ENCODE data around the gene SPRY1.

SPRY1 gene

GRCh38 chr4:123351713-123352112, 44.9 kb upstream of the SPRY1 start:
- DNase-seq (ENCODE audit: low read depth), result no peak
- no peak for TF ChIP-seq CTCF (conservative IDR thresholded peaks at IDR 0.05; ENCODE audit: low read depth, low read length)
- H3K4me3 ChIP-seq (ENCODE audit: low read depth, low read length), result peak overlapping the region; percentile 26

GRCh38 chr4:123352240-123352945, 44.2 kb upstream of the SPRY1 start:
- H3K4me3 ChIP-seq (ENCODE audit: low read depth, low read length), result no peak overlapping the region
- DNase-seq (ENCODE audit: low read depth), result peak; percentile 59
- TF ChIP-seq CTCF (conservative IDR thresholded peaks at IDR 0.05; ENCODE audit: low read depth, low read length), result no peak

GRCh38 chr4:123352966-123353365, 43.6 kb upstream of the SPRY1 start:
- H3K4me3 ChIP-seq (ENCODE audit: low read depth, low read length), result no peak overlapping the region
- DNase-seq (ENCODE audit: low read depth), result no peak
- no peak for TF ChIP-seq CTCF (conservative IDR thresholded peaks at IDR 0.05; ENCODE audit: low read depth, low read length)

GRCh38 chr4:123353656-123354055, 42.9 kb upstream of the SPRY1 start:
- DNase-seq (ENCODE audit: low read depth), result no peak
- no peak overlapping the region for H3K4me3 ChIP-seq (ENCODE audit: low read depth, low read length)
- no peak for TF ChIP-seq CTCF (conservative IDR thresholded peaks at IDR 0.05; ENCODE audit: low read depth, low read length)

- no peak for DNase-seq (ENCODE audit: low read depth)
- H3K4me3 ChIP-seq (ENCODE audit: low read depth, low read length), result no peak overlapping the region
- no peak for TF ChIP-seq CTCF (conservative IDR thresholded peaks at IDR 0.05; ENCODE audit: low read depth, low read length)
These were observed 41.9 kb upstream of the SPRY1 start for GRCh38 chr4:123354701-123355100.

GRCh38 chr4:123356921-123357320, 39.7 kb upstream of the SPRY1 start:
- H3K4me3 ChIP-seq (ENCODE audit: low read depth, low read length), result no peak overlapping the region
- no peak for DNase-seq (ENCODE audit: low read depth)
- no peak for TF ChIP-seq CTCF (conservative IDR thresholded peaks at IDR 0.05; ENCODE audit: low read depth, low read length)
